ENCODE results near the gene MAP3K20. TPM values are rescaled to one million over a fixed set of nuclear protein-coding genes. Genes with fewer than 3 reads are reported as not detected.

Gene MAP3K20
- total RNA-seq, 1 experiment from 2014 or later: 44.5 TPM

DNA sequence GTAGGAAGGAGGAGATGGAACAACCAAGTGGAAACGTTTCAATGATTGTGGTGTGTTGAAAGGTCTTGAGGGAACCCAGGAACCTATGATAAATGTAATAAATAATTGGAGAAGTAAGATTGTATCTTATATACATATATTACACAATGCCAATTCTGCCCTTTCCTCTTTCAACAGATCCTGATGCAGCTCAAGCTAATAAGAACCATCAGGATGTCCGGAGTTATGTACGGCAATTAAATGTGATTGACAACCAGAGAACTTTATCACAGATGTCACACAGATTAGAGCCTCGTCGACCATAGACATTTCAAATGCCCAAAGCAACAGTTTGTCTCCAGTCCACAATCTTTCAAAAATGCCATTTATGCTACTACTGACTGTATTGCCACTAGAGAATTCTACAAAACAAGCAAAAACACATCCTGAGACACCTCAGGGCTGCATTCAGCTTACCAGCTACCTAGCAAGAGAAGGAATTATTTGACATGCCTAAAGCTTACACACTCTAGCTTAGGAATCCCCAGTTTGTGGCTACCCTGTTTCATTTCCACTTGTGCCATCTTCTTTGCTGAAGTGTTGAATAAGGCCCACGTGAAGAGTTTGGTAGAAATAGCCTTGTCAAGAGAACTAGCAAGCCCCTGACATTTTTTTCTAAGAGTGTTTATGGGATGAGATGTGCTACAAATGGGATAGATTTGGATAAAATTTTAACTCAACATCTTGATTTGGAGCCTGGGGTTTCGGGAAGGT, 24.0 kb upstream of the MAP3K20 start:
- no peak for DNase-seq

DNA sequence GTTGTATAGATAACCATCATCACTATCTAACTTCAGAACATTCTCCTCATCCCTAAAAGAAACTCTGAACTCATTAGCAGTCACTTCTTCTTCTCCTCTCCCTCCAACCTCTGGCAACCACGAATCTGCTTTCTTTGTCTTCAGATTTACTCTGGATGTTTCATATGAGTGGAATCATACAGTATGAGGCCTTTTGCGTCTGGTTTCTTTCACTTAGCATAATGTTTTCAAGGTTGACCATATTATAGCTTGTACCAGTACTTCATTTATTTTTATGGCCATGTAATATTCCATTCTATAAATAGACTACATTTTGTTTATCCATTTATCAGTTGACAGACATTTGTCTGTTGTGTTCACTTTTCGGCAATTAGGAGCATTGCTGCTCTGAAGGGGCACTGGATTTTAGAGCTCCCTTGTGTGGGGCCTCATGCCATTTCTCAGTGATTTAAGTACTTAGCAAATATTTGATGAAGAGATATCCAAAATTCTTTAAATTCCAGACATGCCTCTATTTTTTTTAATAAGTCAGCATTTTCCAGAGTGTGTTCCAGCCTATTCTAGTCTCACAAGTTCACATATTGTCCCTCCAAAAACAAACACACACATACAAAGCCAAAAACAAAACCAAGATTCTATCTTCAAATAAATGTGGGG, 22.5 kb upstream of the MAP3K20 start:
- ChIA-PET POLR2A (no interaction called here), CTCF (interaction anchor here (1.0 kb wide), 1 partner anchor 26 kb away, joined by 5 read pairs; no protein-coding TSS in a partner anchor)
- peaks cover 28% of the 10 kb centered on the region for H3K4me1 Mint-ChIP-seq (ENCODE audit: low read depth, unreplicated experiment)
- H3K4me3 ChIP-seq (ENCODE audit: low read depth, low read length): no peak overlapping the region
- H3K36me3 Mint-ChIP-seq (ENCODE audit: insufficient read depth, unreplicated experiment): peaks cover 9% of the 10 kb centered on the region
- H3K4me3 Mint-ChIP-seq (ENCODE audit: unreplicated experiment): peak overlapping the region; percentile 25
- H3K27me3 Mint-ChIP-seq (ENCODE audit: insufficient read depth, unreplicated experiment): no peaks in the 10 kb centered on the region
- H3K27ac Mint-ChIP-seq (ENCODE audit: unreplicated experiment): peak overlapping the region; percentile 91
- DNase-seq: peak; percentile 56 to 66
- H3K9me3 ChIP-seq: peaks cover 24% of the 10 kb centered on the region
- no TSS peak for BruUV-seq (replicated peaks)
- H3K27me3 ChIP-seq (replicated peaks; ENCODE audit: control insufficient read depth, insufficient read depth, low read length): no peaks in the 10 kb centered on the region
- peaks cover 56% of the 10 kb centered on the region for H3K4me1 ChIP-seq
- intact Hi-C loops (cut with micrococcal nuclease; ENCODE audit: unreplicated experiment): loop anchor here (1.0 kb wide), 1 partner anchor 56 kb away; no protein-coding TSS in a partner anchor
- H3K9me3 Mint-ChIP-seq (ENCODE audit: unreplicated experiment): peaks cover 13% of the 10 kb centered on the region
- TF ChIP-seq, protein P1, sequence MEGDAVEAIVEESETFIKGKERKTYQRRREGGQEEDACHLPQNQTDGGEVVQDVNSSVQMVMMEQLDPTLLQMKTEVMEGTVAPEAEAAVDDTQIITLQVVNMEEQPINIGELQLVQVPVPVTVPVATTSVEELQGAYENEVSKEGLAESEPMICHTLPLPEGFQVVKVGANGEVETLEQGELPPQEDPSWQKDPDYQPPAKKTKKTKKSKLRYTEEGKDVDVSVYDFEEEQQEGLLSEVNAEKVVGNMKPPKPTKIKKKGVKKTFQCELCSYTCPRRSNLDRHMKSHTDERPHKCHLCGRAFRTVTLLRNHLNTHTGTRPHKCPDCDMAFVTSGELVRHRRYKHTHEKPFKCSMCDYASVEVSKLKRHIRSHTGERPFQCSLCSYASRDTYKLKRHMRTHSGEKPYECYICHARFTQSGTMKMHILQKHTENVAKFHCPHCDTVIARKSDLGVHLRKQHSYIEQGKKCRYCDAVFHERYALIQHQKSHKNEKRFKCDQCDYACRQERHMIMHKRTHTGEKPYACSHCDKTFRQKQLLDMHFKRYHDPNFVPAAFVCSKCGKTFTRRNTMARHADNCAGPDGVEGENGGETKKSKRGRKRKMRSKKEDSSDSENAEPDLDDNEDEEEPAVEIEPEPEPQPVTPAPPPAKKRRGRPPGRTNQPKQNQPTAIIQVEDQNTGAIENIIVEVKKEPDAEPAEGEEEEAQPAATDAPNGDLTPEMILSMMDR (IDR thresholded peaks at IDR 0.05; ENCODE audit: insufficient read depth in 1 of 2, low read depth in 1 of 2, low read length in 1 of 2, severe bottlenecking in 1 of 2, unreplicated experiment in 1 of 2): no peak
- no peaks in the 10 kb centered on the region for H3K36me3 ChIP-seq (ENCODE audit: control insufficient read depth, insufficient read depth, low read length)

More for the DNA sequence above, 24.0 kb upstream of the MAP3K20 start:
- Histone ChIP-seq H3K27me3 (replicated peaks; ENCODE audit: control insufficient read depth, insufficient read depth, low read length) (no peaks in the 10 kb centered on the region), H3K4me1 (peaks cover 60% of the 10 kb centered on the region), H3K36me3 (ENCODE audit: control insufficient read depth, insufficient read depth, low read length) (no peaks in the 10 kb centered on the region), H3K9me3 (peaks cover 24% of the 10 kb centered on the region), H3K4me3 (ENCODE audit: low read depth, low read length) (no peak overlapping the region)
- Mint-ChIP-seq H3K27me3 (ENCODE audit: insufficient read depth, unreplicated experiment) (no peaks in the 10 kb centered on the region), H3K4me3 (ENCODE audit: unreplicated experiment) (no peak overlapping the region), H3K36me3 (ENCODE audit: insufficient read depth, unreplicated experiment) (peaks cover 9% of the 10 kb centered on the region), H3K9me3 (ENCODE audit: unreplicated experiment) (peaks cover 10% of the 10 kb centered on the region), H3K4me1 (ENCODE audit: low read depth, unreplicated experiment) (peaks cover 34% of the 10 kb centered on the region), H3K27ac (ENCODE audit: unreplicated experiment) (no peak overlapping the region)
- CTCF ChIA-PET: no interaction called here
- intact Hi-C loops (cut with micrococcal nuclease; ENCODE audit: unreplicated experiment): no loop called here
- POLR2A ChIA-PET: no interaction called here
- TF ChIP-seq, protein P1 (IDR thresholded peaks at IDR 0.05; ENCODE audit: insufficient read depth in 1 of 2, low read depth in 1 of 2, low read length in 1 of 2, severe bottlenecking in 1 of 2, unreplicated experiment in 1 of 2): no peak
- no TSS peak for BruUV-seq (replicated peaks)

DNA sequence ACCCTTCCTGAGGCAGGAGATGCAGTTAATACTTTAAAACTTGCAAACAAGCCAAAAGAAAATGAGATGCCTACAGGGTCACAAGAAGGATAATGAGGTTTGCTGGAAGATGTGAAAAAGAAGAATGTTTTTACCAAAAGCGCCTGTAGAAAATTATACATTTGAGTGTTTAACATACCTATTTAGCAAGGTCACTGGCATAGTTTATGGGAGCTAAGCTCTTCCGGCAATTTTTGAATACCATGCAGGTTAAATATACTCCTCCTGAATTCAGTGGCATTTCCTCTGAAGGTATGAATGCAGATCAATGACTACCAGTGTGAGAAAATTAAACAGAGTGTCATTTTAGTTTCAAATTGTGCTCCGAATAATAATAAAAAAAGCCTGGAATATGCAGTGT, 21.2 kb upstream of the MAP3K20 start:
- Mint-ChIP-seq H3K4me1 (ENCODE audit: low read depth, unreplicated experiment) (peaks cover 15% of the 10 kb centered on the region), H3K27ac (ENCODE audit: unreplicated experiment) (peak overlapping the region; percentile 91), H3K27me3 (ENCODE audit: insufficient read depth, unreplicated experiment) (no peaks in the 10 kb centered on the region), H3K4me3 (ENCODE audit: unreplicated experiment) (no peak overlapping the region), H3K36me3 (ENCODE audit: insufficient read depth, unreplicated experiment) (peaks cover 9% of the 10 kb centered on the region), H3K9me3 (ENCODE audit: unreplicated experiment) (peaks cover 25% of the 10 kb centered on the region)
- peaks cover 23% of the 10 kb centered on the region for H3K9me3 ChIP-seq
- peaks cover 43% of the 10 kb centered on the region for H3K4me1 ChIP-seq
- CTCF ChIA-PET: no interaction called here
- no peaks in the 10 kb centered on the region for H3K36me3 ChIP-seq (ENCODE audit: control insufficient read depth, insufficient read depth, low read length)
- intact Hi-C loops (cut with micrococcal nuclease; ENCODE audit: unreplicated experiment): no loop called here
- BruUV-seq (replicated peaks): no TSS peak
- POLR2A ChIA-PET: no interaction called here
- no peak for DNase-seq
- no peaks in the 10 kb centered on the region for H3K27me3 ChIP-seq (replicated peaks; ENCODE audit: control insufficient read depth, insufficient read depth, low read length)
- H3K4me3 ChIP-seq (ENCODE audit: low read depth, low read length): no peak overlapping the region
- TF ChIP-seq, protein P1 (IDR thresholded peaks at IDR 0.05; ENCODE audit: insufficient read depth in 1 of 2, low read depth in 1 of 2, low read length in 1 of 2, severe bottlenecking in 1 of 2, unreplicated experiment in 1 of 2): no peak
